GM19438 (cell line): ENCODE results near the gene OS9.
"Not testable (repeated sequence)": the region's sequence is repeated elsewhere in the genome, so short reads cannot be mapped to it uniquely, and the experiment has no call there.

Experiments
- ATAC-seq: cut with Tn5 transposase; IDR thresholded peaks from one replicate; pipeline ENCODE4 v1.9.1; 2021; ENCODE audit warnings: low read depth; ENCODE audit not compliant: unreplicated experiment

The OS9 gene, protein sequence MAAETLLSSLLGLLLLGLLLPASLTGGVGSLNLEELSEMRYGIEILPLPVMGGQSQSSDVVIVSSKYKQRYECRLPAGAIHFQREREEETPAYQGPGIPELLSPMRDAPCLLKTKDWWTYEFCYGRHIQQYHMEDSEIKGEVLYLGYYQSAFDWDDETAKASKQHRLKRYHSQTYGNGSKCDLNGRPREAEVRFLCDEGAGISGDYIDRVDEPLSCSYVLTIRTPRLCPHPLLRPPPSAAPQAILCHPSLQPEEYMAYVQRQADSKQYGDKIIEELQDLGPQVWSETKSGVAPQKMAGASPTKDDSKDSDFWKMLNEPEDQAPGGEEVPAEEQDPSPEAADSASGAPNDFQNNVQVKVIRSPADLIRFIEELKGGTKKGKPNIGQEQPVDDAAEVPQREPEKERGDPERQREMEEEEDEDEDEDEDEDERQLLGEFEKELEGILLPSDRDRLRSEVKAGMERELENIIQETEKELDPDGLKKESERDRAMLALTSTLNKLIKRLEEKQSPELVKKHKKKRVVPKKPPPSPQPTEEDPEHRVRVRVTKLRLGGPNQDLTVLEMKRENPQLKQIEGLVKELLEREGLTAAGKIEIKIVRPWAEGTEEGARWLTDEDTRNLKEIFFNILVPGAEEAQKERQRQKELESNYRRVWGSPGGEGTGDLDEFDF

DNA sequence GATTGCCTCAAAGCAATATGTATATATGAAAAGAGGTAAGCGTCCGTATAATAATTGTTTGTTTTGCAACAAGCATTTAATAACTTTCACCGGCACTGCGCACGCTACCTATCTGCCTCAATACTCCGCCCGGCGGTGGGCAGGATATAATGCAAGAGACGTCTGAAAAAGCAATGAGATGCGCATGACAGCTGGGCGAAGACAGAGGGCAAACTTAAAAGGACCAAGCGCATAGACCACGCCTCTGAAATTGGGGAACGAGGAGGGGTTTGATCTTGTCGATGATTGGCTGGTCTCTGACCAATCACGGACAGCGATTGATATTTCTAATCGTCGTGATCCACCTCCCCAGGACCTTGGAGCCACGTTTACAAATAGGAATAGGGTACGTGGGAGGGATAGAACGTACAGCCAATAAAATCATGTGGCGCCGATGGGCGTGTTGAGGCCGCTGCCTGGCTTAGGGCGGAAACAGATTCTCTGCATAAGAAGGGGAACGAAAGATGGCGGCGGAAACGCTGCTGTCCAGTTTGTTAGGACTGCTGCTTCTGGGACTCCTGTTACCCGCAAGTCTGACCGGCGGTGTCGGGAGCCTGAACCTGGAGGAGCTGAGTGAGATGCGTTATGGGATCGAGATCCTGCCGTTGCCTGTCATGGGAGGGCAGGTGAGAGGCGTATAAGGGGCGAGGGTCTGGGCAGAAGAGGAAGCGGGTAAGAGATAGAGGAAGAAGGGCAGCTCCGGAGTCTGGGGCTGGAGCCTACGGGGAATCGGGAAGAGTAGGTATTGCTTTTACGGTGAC, at the start of gene OS9:
Gene OS9 (plus strand): TSS at position 474 of the 800 bp plus-strand sequence. CDS start 30 bp downstream, at position 504.
- ATAC-seq, result peak; percentile 97

DNA sequence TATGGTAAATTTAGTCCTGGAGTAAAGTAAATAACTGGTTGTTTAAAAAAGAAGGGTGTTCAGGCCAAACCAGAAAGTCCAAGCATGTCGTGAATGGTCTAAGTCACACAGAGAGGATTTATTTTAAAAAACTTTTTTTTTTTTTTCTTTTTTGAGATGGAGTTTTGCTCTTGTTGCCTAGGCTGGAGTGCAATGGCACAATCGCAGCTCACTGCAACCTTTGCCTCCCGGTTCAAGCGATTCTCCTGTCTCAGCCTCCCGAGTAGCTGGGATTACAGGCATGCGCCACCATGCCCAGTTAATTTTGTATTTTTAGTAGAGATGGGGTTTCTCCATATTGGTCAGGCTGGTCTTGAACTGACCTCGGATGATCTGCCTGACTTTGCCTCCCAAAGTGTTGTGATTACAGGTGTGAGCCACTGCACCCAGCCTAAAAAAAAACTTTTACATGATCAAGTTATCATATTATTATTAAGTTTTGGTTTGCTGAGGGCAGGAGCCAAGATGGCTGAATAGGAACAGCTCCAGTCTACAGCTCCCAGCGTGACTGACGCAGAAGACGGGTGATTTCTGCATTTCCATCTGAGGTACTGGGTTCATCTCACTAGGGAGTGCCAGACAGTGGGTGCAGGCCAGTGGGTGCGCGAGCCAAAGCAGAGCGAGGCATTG, 47.8 kb upstream of the OS9 start:
- ATAC-seq, result not testable (repeated sequence)

DNA sequence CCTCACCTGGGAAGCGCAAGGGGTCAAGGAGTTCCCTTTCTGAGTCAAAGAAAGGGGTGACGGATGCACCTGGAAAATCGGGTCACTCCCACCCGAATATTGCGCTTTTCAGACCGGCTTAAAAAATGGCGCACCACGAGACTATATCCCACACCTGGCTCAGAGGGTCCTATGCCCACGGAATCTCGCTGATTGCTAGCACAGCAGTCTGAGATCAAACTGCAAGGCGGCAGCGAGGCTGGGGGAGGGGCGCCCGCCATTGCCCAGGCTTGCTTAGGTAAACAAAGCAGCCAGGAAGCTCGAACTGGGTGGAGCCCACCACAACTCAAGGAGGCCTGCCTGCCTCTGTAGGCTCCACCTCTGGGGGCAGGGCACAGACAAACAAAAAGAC, 47.3 kb upstream of the OS9 start:
- not testable (repeated sequence) for ATAC-seq

DNA sequence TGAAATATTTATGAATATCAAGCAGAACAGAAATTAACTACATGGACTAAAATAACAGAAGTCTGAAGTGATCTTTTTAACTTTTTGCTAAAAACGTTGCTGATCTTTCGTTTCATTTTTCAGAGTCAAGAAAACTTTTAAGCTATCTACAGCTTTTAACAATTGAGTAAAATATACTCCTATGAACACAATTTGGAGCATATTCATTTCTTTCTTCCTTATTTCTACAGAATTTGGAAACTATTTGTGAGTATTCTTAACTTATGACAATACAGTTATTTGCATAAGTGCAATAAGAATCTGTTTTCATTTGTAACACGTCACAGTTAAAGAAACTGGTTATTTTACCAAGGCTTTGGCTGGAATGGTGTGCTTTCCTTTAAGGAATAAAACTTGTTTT, 39.9 kb upstream of the OS9 start:
- ATAC-seq, result no peak

DNA sequence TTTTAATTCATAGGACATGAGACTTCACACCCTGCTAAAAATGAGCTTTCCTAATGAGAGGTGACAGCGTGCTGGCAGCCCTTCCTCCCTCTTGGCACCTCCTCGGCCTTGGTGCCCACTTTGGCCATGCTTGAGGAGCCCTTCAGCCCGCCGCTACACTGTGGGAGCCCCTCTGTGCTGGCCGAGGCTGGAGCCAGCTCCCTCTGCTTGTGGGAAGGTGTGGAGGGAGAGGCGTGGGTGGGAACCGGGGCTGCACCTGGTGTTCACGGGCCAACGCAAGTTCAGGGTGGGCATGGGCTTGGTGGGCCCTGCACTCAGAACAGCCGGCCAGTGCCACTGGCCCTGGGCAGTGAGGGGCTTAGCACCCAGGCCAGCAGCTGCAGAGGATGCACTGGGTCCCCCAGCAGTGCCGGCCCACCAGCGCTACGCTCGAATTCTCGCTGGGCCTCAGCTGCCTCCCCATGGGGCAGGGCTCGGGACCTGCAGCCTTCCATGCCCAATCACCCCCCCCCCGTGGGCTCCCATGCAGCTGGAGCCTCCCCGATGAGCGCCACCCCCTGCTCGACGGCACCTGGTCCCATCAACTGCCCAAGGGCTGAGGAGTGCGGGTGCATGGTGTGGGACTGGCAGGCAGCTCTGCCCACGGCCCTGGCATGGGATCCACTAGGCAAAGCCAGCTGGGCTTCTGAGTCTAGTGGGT, 38.2 kb upstream of the OS9 start:
- no peak for ATAC-seq

DNA sequence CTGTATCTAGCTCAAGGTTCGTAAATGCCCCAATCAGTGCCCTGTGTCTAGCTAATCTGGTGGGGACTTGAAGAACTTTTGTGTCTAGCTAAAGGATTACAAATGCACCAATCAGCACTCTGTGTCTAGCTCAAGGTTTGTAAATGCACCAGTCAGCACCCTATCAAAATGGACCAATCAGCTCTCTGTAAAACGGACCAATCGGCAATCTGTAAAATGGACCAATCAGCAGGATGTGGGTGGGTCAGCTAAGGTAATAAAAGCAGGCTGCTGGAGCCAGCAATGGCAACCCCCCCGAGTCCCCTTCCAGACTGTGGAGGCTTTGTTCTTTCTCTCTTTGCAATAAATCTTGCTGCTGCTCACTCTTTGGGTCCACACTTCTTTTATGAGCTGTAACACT, 37.5 kb upstream of the OS9 start:
- ATAC-seq, result not testable (repeated sequence)

DNA sequence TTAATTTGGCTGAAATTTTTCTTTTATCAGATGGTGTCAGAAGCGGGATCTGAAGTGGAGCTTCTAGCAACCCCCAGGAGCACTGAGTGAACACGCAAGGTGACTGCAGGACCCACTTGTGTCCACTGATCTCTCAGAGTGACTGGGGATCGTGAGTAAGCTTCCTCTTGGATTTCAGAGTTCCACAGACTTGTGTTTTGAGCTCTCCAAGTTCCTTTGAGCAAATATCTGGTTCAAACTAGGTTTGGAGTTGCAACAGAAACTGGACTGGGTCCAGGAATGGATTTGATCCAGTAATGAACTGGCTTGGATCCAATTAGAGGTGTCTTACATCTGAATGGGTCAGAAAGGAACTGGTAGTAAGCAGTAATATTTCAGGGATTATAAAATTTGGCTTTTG, 36.2 kb upstream of the OS9 start:
- no peak for ATAC-seq

DNA sequence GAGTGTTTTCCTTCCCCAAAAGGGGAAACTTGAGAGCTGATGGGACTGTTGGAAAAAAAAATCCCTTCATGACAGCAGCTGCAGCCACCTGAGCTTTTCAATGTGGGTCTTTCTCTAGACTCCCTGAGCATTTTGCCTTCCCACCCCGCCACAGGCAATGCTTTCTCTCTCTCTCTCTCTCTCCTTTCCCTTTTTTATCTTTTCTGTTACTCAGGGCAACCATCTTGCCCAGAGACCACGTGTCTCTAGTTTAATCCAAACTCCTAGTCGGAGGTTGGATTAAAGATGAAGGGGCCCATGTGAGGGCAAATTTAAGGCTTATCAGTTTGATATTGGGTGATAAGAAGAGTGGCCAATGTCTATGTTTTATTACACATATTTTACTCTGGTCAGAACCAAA, 35.0 kb upstream of the OS9 start:
- no peak for ATAC-seq

DNA sequence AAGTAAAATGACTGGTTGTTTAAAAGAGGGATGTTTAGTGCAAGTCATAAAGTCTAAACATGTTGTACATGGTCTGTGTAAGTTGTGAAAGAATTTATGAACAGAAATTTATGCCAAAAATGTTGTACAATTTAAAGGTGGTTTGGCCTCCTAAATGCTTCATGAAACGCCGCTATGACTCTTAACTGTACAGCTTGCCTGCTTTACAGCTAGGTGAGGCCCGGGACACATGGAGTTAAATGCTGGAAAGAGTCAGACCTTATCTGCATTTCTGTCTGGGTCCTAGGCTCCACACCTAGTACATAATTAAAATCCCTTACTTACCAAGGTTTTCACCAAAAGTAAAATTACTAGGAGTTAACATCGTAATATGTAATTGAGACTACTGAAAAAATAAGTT, 32.6 kb upstream of the OS9 start:
- ATAC-seq, result no peak

DNA sequence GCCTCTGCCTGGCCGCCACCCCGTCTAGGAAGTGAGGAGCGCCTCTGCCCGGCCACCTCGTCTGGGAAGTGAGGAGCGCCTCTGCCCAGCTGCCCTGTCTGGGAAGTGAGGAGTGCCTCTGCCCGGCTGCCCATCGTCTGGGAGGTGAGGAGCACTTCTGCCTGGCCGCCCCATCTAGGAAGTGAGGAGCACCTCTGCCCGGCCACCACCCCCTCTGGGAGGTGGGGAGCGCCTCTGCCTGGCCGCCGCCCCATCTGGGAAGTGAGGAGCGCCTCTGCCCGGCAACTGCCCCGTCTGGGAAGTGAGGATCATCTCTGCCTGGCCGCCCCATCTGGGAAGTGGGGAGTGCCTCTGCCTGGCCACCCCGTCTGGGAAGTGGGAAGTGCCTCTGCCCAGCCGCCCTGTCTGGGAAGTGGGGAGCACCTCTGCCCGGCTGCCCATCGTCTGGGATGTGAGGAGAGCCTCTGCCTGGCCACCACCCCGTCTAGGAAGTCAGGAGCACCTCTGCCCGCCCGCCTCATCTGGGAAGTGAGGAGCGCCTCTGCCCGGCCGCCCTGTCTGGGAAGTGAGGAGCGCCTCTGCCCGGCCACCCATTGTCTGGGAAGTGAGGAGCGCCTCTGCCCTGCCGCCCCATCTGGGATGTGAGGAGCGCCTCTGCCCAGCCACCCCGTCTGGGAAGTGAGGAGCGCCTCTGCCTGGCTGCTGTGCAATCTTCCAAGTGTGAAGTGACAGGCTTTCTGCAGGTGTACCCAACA, 28.7 kb upstream of the OS9 start:
- ATAC-seq, result not testable (repeated sequence)

DNA sequence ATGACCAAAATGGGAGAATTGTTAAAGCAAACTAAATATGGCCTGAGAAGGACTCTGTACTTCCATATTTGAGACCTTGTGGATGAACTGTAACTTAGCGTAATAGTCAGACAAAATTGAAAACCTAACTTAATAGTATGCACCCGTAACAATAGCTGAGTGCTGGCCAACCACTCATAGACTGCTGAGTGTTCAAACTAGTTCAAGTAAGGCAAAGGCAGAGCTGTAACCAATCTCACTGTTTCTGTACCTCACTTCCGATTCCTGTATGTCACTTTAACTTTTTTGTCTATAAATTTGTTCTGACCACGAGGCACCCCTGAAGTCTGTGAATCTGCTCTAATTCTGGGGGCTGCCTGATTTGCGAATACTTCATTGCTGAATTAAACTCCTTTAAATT, 27.0 kb upstream of the OS9 start:
- ATAC-seq, result no peak

DNA sequence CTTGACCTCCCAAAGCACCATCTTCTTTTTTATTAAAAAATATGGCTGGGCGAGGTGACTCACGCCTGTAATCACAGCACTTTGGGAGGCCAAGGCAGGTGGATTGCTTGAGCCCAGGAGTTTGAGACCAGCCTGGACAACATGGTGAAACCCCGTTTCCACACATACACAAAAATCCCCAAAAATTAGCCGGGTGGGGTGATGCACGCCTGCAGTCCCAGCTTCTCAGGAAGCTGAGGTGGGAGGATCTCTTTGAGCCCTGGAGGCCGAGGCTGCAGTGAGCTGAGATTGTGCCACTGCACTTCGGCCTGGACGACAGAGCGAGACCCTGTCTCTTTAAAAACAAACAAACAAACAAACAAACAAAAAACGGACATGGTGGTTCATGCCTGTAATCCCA, 24.2 kb upstream of the OS9 start:
- ATAC-seq, result not testable (repeated sequence)

DNA sequence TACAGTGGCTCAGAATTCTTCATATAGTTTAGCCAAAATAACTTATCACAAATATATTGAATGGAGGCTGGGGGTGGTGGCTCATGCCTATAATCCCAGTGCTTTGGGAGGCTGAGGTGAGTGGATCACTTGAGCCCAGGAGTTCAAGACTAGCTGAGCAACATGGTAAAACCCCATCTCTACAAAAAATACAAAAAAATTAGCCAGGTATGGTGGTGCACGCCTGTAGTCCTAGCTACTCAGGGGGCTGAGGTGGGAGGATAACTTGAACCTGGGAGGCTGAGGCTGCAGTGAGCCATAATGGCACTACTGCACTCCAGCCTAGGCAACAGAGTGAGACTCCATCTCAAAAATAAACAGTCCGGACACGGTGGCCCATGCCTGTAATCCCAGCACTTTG, 22.1 kb upstream of the OS9 start:
- ATAC-seq, result not testable (repeated sequence)

DNA sequence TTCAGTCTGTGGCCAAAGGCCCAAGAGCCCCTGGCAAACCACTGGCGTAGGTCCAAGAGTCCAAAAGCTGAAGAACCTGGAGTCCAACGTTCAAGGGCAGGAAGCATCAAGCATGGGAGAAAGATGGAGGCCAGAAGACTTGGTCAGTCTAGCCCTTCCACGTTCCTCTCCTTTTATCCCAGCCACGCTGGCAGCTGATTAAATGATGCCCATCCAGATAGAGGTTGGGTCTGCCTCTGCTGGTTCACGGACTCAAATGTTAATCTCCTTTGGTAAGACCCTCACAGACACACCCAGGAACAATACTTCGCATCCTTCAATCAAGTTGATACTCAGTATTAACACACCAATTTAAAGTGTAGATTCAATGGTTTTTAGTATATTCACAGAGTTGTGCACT, 21.1 kb upstream of the OS9 start:
- ATAC-seq, result no peak

DNA sequence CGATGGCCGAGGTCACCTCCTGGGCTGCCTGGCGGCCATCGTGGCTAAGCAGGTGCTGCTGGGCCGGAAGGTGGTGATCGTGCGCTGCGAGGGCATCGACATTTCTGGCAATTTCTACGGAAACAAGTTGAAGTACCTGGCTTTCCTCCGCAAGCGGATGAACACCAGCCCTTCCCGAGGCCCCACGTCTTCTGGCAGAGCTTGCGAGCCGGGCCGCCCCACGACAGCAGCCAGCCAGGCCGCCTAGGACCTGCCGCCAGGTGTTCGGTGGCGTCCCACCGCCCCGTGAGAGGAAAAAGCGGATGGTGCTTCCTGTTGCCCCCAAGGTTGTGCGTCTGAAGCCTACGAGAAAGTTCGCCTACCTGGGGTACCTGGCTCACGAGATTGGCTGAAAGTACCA, 19.2 kb upstream of the OS9 start:
- ATAC-seq, result no peak

DNA sequence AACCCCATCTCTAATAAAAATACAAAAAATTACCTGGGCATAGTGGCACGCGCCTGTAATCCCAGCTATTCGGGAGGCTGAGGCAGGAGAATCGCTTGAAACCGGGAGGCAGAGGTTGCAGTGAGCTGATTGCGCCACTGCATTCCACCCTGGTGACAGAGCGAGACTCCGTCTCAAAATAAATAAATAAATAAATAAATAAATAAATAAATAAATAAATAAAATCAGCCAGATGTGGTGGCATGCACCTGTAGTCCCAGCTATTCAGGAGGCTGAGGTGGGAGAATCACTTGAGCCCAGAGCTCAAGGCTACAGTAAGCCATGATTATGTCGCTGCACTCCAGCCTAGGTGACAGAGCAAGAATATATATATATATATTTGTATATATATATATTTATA, 16.0 kb upstream of the OS9 start:
- not testable (repeated sequence) for ATAC-seq

DNA sequence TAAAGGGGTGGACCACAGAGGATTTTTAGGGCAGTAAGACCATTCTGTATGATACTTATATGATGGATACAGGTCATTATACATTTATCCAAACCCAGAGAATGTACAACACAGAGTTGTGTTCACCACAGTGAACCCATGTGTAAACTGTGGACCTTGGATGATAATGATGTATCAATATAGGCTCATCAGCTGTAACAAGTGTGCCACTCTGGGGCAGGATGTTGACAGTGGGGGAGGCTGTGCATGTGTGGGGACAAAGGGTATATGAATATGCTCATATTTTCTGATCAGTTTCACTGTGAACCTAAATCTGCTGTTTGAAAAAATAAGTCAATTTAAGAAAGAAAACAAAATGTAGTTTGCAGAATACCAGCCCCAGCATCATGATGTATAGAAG, 14.2 kb upstream of the OS9 start:
- ATAC-seq, result no peak

DNA sequence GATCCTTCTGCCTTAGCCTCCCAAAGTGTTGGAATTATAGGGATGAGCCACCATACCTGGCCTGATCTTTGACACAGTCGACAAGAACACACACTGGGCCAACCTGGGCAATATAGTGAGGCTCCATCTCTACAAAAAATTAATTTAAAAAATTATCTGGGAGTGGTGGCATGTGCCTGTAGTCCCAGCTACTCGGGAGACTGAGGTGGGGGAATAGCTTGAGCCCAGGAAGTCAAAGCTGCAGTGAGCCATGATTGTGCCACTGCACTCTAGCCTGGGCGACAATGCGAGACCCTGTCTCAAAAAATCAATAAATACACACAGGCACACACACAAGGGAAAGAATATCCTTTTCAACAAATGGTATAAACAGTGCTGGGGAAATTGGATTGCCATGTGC, 6.1 kb upstream of the OS9 start:
- no peak for ATAC-seq

DNA sequence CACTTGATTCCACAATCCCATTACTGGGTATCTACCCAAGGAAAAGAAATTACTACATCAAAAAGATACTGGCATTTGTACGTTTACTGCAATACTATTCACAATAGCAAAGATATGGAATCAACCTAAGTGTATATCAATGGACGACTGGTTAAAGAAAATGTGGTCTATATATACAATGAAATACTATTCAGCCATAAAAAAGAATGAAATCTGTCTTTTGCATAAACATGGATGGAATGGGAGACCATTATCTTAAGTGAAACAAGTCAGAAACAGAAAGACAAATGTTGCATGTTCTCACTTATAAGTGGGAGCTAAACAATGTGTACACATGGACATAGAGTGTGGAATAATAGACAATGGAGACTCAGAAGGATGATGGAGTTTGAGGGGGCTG, 5.0 kb upstream of the OS9 start:
- no peak for ATAC-seq

DNA sequence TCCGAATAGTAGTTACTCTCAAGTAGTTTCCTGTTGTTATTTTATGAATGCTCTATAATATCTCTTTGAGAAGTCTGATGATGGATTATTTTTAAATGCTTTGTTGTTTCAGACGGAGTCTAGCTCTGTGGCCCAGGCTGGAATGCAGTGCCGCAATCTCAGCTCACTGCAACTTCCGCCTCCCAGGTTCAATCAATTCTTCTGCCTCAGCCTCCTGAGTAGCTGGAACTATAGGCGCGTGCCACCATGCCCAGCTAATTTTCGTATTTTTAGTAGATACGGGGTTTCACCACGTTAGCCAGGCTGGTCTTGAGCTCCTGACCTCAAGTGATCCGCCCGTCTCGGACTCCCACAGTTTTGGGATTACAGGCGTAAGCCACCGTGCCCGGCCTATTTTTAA, 1.4 kb upstream of the OS9 start:
- no peak for ATAC-seq
